CD14-positive monocyte (primary cell): Measurements from ENCODE around the gene IVD. TPM values are rescaled to one million over a fixed set of nuclear protein-coding genes. Genes with fewer than 3 reads are reported as not detected.

Experiments used
- DNase-seq, 3 donors: peaks; one replicate each; pipeline ENCODE4 v3.0.0-alpha.2; 2011 to 2022
- H2AFZ ChIP-seq: 2 replicates; pipeline ENCODE4 v1.6.0; 2012; ENCODE audit warnings: mild to moderate bottlenecking, low read depth, low read length, inconsistent platforms; ENCODE audit not compliant: insufficient read depth, poor library complexity, severe bottlenecking
- H3K27ac ChIP-seq, 2 donors: 1 replicate in 1 of 2; 2 replicates in 1 of 2; pipeline ENCODE4 v1.5.1; 2012 to 2013; ENCODE audit warnings: low read length in 2 of 2, control low read depth in 1 of 2, inconsistent platforms in 1 of 2, low read depth in 1 of 2, mild to moderate bottlenecking in 1 of 2
- H3K27me3 ChIP-seq, 2 donors: one replicate each; pipeline versions ENCODE4 v1.6.0 to v1.6.1; 2011 to 2013; ENCODE audit warnings: low read length in 2 of 2; ENCODE audit not compliant: control insufficient read depth in 2 of 2, insufficient read depth in 2 of 2
- H3K36me3 ChIP-seq, 2 donors: replicated peaks in 1 of 2; 1 replicate in 1 of 2; 2 replicates in 1 of 2; pipeline versions ENCODE4 v1.5.1 to v1.6.1; 2012 to 2013; ENCODE audit warnings: low read length in 2 of 2, control low read depth in 1 of 2, inconsistent platforms in 1 of 2, mild to moderate bottlenecking in 1 of 2; ENCODE audit not compliant: insufficient read depth in 2 of 2, control insufficient read depth in 1 of 2
- H3K4me1 ChIP-seq, 2 donors: 1 replicate in 1 of 2; 2 replicates in 1 of 2; pipeline versions ENCODE4 v1.5.1 to v1.6.1; 2012 to 2013; ENCODE audit warnings: low read length in 2 of 2, control low read depth in 1 of 2, inconsistent platforms in 1 of 2, mild to moderate bottlenecking in 1 of 2, moderate library complexity in 1 of 2; ENCODE audit not compliant: insufficient read depth in 2 of 2, control insufficient read depth in 1 of 2
- H3K4me2 ChIP-seq: replicated peaks from 2 replicates; pipeline ENCODE3; 2012; ENCODE audit warnings: low read length, moderate library complexity, mild to moderate bottlenecking; ENCODE audit not compliant: poor library complexity, severe bottlenecking; ENCODE audit errors: extremely low read depth
- H3K4me3 ChIP-seq, 3 experiments: fragments of 200-600 bp in 1 of 3; sonication (generic) in 1 of 3; replicated peaks in 1 of 3; 1 replicate in 2 of 3; 2 replicates in 1 of 3; pipeline ENCODE4 v1.5.1; 2011 to 2013; ENCODE audit warnings: low read length in 3 of 3, mild to moderate bottlenecking in 3 of 3, control low read depth in 2 of 3, low read depth in 2 of 3, inconsistent platforms in 1 of 3, moderate library complexity in 1 of 3
- H3K79me2 ChIP-seq: 2 replicates; pipeline ENCODE4 v1.6.0; 2012; ENCODE audit warnings: mild to moderate bottlenecking, control low read depth, inconsistent platforms, low read length, moderate library complexity; ENCODE audit not compliant: insufficient read depth
- H3K9ac ChIP-seq: 2 replicates; pipeline ENCODE4 v1.6.0; 2017; ENCODE audit warnings: low read length, mild to moderate bottlenecking; ENCODE audit not compliant: insufficient read depth, poor library complexity, severe bottlenecking
- H3K9me3 ChIP-seq, 2 donors: replicated peaks in 1 of 2; 1 replicate in 1 of 2; 2 replicates in 1 of 2; pipeline versions ENCODE4 v1.5.1 to v1.6.1; 2012 to 2013; ENCODE audit warnings: low read length in 2 of 2, control low read depth in 1 of 2; ENCODE audit not compliant: control insufficient read depth in 1 of 2, insufficient read depth in 1 of 2
- H4K20me1 ChIP-seq: 2 replicates; pipeline ENCODE4 v1.6.0; 2012; ENCODE audit warnings: mild to moderate bottlenecking, low read length, control low read depth, moderate library complexity; ENCODE audit not compliant: insufficient read depth
- H3K27ac Mint-ChIP-seq, 7 donors: one replicate each; pipeline ENCODE4 v1.8.0; 2020; ENCODE audit warnings: mild to moderate bottlenecking in 7 of 7, mixed read lengths in 7 of 7, moderate library complexity in 6 of 7, inconsistent platforms in 2 of 7
- H3K27me3 Mint-ChIP-seq, 3 donors: one replicate each; pipeline ENCODE4 v1.8.0; 2021 to 2022; ENCODE audit warnings: low read depth in 3 of 3, mild to moderate bottlenecking in 3 of 3, mixed read lengths in 3 of 3, moderate library complexity in 3 of 3, inconsistent platforms in 1 of 3
- H3K36me3 Mint-ChIP-seq, 2 donors: one replicate each; pipeline ENCODE4 v1.8.0; 2020; ENCODE audit warnings: mixed read lengths in 2 of 2, inconsistent platforms in 1 of 2, mild to moderate bottlenecking in 1 of 2
- H3K4me1 Mint-ChIP-seq: one replicate; pipeline ENCODE4 v1.8.0; 2020; ENCODE audit warnings: mild to moderate bottlenecking, mixed read lengths
- H3K4me3 Mint-ChIP-seq, 2 donors: one replicate each; pipeline ENCODE4 v1.8.0; 2020; ENCODE audit warnings: mild to moderate bottlenecking in 2 of 2, mixed read lengths in 2 of 2, moderate library complexity in 1 of 2
- H3K9me3 Mint-ChIP-seq, 7 donors: one replicate each; pipeline ENCODE4 v1.8.0; 2020 to 2022; ENCODE audit warnings: mixed read lengths in 7 of 7, mild to moderate bottlenecking in 6 of 7, moderate library complexity in 6 of 7, inconsistent platforms in 2 of 7
- CTCF ChIP-seq: fragments of 200-600 bp; IDR thresholded peaks from one replicate; pipeline ENCODE4 v1.8.0; 2022; ENCODE audit warnings: antibody characterized with exemption, mild to moderate bottlenecking
- WGBS: methylation state at CpG from one replicate; pipeline ENCODE4 v1.1.5; 2013; ENCODE audit warnings: missing lambda C conversion rate; ENCODE audit not compliant: insufficient coverage; 5-methylcytosine and 5-hydroxymethylcytosine counted together
- intact Hi-C, 2 donors: fragments of 100-400 bp; cut with micrococcal nuclease; formaldehyde crosslinking; loops; one replicate each; pipeline versions ENCODE4 v1.15.0 to v1.15.1; 2023
- polyA plus RNA-seq, 3 donors: library from polyadenylated mRNA; depleted of rRNA in 1 of 3; unstranded in 2 of 3; stranded (reverse) in 1 of 3; fragments of 300-500 nt in 2 of 3; fragments of >200 nt in 1 of 3; fragmentation: Illumina TruSeq in 2 of 3; gene quantifications; 1 replicate in 2 of 3; 2 replicates in 1 of 3; pipeline ENCODE4 v1.2.3, GENCODE V29; 2012 to 2021

Gene IVD
- polyA plus RNA-seq, 3 donors: 28.6 to 46.3 (median 31.3) TPM

GRCh38 chr15:40415226-40415625 is 9.6 kb downstream of the IVD start:
- 98% methylated on average over 8 of the region's 10 CpGs for WGBS
- H3K27ac Mint-ChIP-seq: no peak overlapping the region
- peaks cover 79 to 84% of the 10 kb centered on the region in 2 donors for H3K36me3 ChIP-seq

GRCh38 chr15:40416056-40416455 is 10.5 kb downstream of the IVD start:
- H2AFZ ChIP-seq: no peak overlapping the region
- H3K4me2 ChIP-seq: no peak overlapping the region
- H3K9me3 ChIP-seq: no peaks in the 10 kb centered on the region
- H3K27ac ChIP-seq: no peak overlapping the region
- no peaks in the 10 kb centered on the region for H4K20me1 ChIP-seq
- 96% methylated on average over 14 of the region's 14 CpGs for WGBS
- no peak for TF ChIP-seq CTCF
- no peak overlapping the region for H3K9ac ChIP-seq
- no peak overlapping the region for H3K4me3 ChIP-seq
- H3K79me2 ChIP-seq: no peaks in the 10 kb centered on the region
- peaks cover 64 to 82% of the 10 kb centered on the region in 2 donors for H3K36me3 Mint-ChIP-seq
- H3K27me3 Mint-ChIP-seq: peaks cover under 1 to 4% (median 2%) of the 10 kb centered on the region in 3 donors
- DNase-seq: no peak
- peaks cover 9% of the 10 kb centered on the region for H3K4me1 Mint-ChIP-seq
- H3K27ac Mint-ChIP-seq: no peak overlapping the region
- H3K4me1 ChIP-seq: peaks cover 4 to 6% of the 10 kb centered on the region in 2 donors
- no peak overlapping the region for H3K4me3 Mint-ChIP-seq
- H3K27me3 ChIP-seq: no peaks in the 10 kb centered on the region
- intact Hi-C loops: no loop called here
- H3K36me3 ChIP-seq: peaks cover 71 to 76% of the 10 kb centered on the region in 2 donors
- H3K9me3 Mint-ChIP-seq: peaks cover 0 to 3% (median 0%) of the 10 kb centered on the region in 7 donors

More at GRCh38 chr15:40415226-40415625, 9.6 kb downstream of the IVD start:
- TF ChIP-seq CTCF: no peak
- H3K4me3 Mint-ChIP-seq: no peak overlapping the region
- no peak overlapping the region for H3K4me2 ChIP-seq
- no peaks in the 10 kb centered on the region for H3K9me3 ChIP-seq
- no peaks in the 10 kb centered on the region for H3K27me3 ChIP-seq
- no peak overlapping the region for H3K27ac ChIP-seq
- peaks cover 2% of the 10 kb centered on the region for H3K4me1 Mint-ChIP-seq
- H3K9ac ChIP-seq: no peak overlapping the region
- H4K20me1 ChIP-seq: no peaks in the 10 kb centered on the region
- H2AFZ ChIP-seq: no peak overlapping the region
- DNase-seq: no peak
- intact Hi-C loops: no loop called here
- H3K36me3 Mint-ChIP-seq: peaks cover 72 to 91% of the 10 kb centered on the region in 2 donors
- H3K4me1 ChIP-seq: no peaks in the 10 kb centered on the region
- H3K4me3 ChIP-seq: no peak overlapping the region
- peaks cover 0 to 3% (median 0%) of the 10 kb centered on the region in 7 donors for H3K9me3 Mint-ChIP-seq
- no peaks in the 10 kb centered on the region for H3K79me2 ChIP-seq
- peaks cover 0 to 4% (median 0%) of the 10 kb centered on the region in 3 donors for H3K27me3 Mint-ChIP-seq
